ENCODE measurements around the gene STK11. TPM values are rescaled to one million over a fixed set of nuclear protein-coding genes. Genes with fewer than 3 reads are reported as not detected.

STK11 gene
- polyA plus RNA-seq, 1 donor from 2014 or later = 51.6 TPM

DNA sequence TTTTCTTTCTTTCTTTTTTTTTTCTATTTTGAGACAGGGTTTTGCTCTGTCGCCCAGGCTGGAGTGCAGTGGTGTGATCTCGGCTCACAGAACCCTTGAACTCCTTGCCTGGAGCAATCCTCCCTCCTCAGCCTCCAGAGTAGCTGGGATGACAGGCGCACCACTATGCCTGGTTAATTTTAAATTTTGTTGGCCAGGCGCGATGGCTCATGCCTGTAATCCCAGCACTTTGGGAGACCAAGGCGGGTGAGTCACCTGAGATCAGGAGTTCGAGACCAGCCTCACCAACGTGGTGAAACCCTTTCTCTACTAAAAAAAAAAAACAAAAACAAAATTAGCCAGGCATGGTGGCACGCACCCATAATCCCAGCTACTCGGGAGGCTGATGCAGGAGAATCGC, 22.9 kb upstream of the STK11 start:
- H3K9ac ChIP-seq (ENCODE audit: low read length) = no peak overlapping the region
- H3K9me3 ChIP-seq (ENCODE audit: low read length) = no peaks in the 10 kb centered on the region
- H3K27me3 ChIP-seq (ENCODE audit: insufficient read depth, low read depth, low read length) = no peaks in the 10 kb centered on the region
- TF ChIP-seq CTCF (IDR thresholded peaks at IDR 0.05; ENCODE audit: poor library complexity, severe bottlenecking) (no peak), EZH2 (IDR thresholded peaks at IDR 0.05; ENCODE audit: borderline replicate concordance, insufficient read depth, low read length, poor library complexity, severe bottlenecking) (no peak), EP300 (conservative IDR thresholded peaks at IDR 0.05; ENCODE audit: poor library complexity, severe bottlenecking) (no peak), REST (IDR thresholded peaks at IDR 0.05; ENCODE audit: borderline replicate concordance) (no peak), TAF1 (IDR thresholded peaks at IDR 0.05; ENCODE audit: low read depth) (no peak), POLR2AphosphoS5 (IDR thresholded peaks at IDR 0.05) (no peak), MXI1 (conservative IDR thresholded peaks at IDR 0.05; ENCODE audit: poor library complexity, severe bottlenecking) (no peak), SMC3 (conservative IDR thresholded peaks at IDR 0.05; ENCODE audit: poor library complexity) (no peak), RAD21 (conservative IDR thresholded peaks at IDR 0.05) (no peak)
- no peaks in the 10 kb centered on the region for H3F3A ChIP-seq (ENCODE audit: insufficient read depth, low read length, poor library complexity, severe bottlenecking)
- H3K9me2 ChIP-seq (ENCODE audit: insufficient read depth, low read length) = no peaks in the 10 kb centered on the region
- H3K27ac ChIP-seq (ENCODE audit: low read length) = no peak overlapping the region
- H3K79me2 ChIP-seq (replicated peaks; ENCODE audit: insufficient read depth, low read length) = no peaks in the 10 kb centered on the region
- no peaks in the 10 kb centered on the region for H4K20me1 ChIP-seq (ENCODE audit: insufficient read depth)
- H3K4me2 ChIP-seq (ENCODE audit: low read length) = no peak overlapping the region
- H3K36me3 ChIP-seq (ENCODE audit: insufficient read depth, low read length) = no peaks in the 10 kb centered on the region
- no peak overlapping the region for H2AFZ ChIP-seq (ENCODE audit: low read depth, low read length)
- H3K4me3 ChIP-seq (ENCODE audit: low read length) = no peak overlapping the region

- Histone ChIP-seq H3K36me3 (ENCODE audit: insufficient read depth, low read length) (no peaks in the 10 kb centered on the region), H3K4me3 (ENCODE audit: low read length) (no peak overlapping the region), H3K4me2 (ENCODE audit: low read length) (no peak overlapping the region), H3K9me2 (ENCODE audit: insufficient read depth, low read length) (no peaks in the 10 kb centered on the region), H3K9me3 (ENCODE audit: low read length) (no peaks in the 10 kb centered on the region), H3K27ac (ENCODE audit: low read length) (no peak overlapping the region), H4K20me1 (ENCODE audit: insufficient read depth) (no peaks in the 10 kb centered on the region), H3K79me2 (replicated peaks; ENCODE audit: insufficient read depth, low read length) (no peaks in the 10 kb centered on the region), H2AFZ (ENCODE audit: low read depth, low read length) (no peak overlapping the region), H3F3A (ENCODE audit: insufficient read depth, low read length, poor library complexity, severe bottlenecking) (no peaks in the 10 kb centered on the region), H3K9ac (ENCODE audit: low read length) (no peak overlapping the region), H3K27me3 (ENCODE audit: insufficient read depth, low read depth, low read length) (no peaks in the 10 kb centered on the region)
- no peak for TF ChIP-seq CTCF (IDR thresholded peaks at IDR 0.05; ENCODE audit: poor library complexity, severe bottlenecking)
- TF ChIP-seq MXI1 (conservative IDR thresholded peaks at IDR 0.05; ENCODE audit: poor library complexity, severe bottlenecking) = no peak
- no peak for TF ChIP-seq SMC3 (conservative IDR thresholded peaks at IDR 0.05; ENCODE audit: poor library complexity)
- no peak for TF ChIP-seq TAF1 (IDR thresholded peaks at IDR 0.05; ENCODE audit: low read depth)
- TF ChIP-seq POLR2AphosphoS5 (IDR thresholded peaks at IDR 0.05) = no peak
- TF ChIP-seq REST (IDR thresholded peaks at IDR 0.05; ENCODE audit: borderline replicate concordance) = no peak
- no peak for TF ChIP-seq EP300 (conservative IDR thresholded peaks at IDR 0.05; ENCODE audit: poor library complexity, severe bottlenecking)
- TF ChIP-seq EZH2 (IDR thresholded peaks at IDR 0.05; ENCODE audit: borderline replicate concordance, insufficient read depth, low read length, poor library complexity, severe bottlenecking) = no peak
- no peak for TF ChIP-seq RAD21 (conservative IDR thresholded peaks at IDR 0.05)
Observed at GRCh38 chr19:1183543-1184172, 21.9 kb upstream of the STK11 start.

Data from neural cell (in vitro differentiated cells).